ENCODE data around the gene FRRS1.

FRRS1 gene

DNA sequence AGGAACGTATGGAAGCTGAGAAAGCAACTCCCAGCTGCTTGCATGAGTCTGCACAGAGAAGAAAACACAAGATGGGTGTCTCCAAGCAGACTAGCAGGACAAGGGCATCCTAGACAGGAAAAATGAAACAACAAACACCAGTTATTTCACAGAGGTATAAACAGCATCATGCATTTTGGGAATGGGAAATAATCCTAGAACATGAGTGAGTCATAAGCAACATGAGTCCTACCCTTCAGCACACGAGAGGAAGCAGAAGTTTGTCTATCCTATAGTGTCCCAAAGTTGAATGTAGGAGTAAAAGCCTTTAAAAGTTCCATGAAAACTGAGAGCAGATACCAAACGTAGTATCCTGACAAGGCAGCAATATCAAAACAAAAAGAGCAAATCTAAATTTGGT, 11.3 kb upstream of the FRRS1 start:
- Histone ChIP-seq H3K4me3 (ENCODE audit: insufficient read depth, low read length, poor library complexity, severe bottlenecking) (no peak overlapping the region), H3K27ac (ENCODE audit: low read depth, low read length) (no peak overlapping the region), H2AFZ (ENCODE audit: low read depth, low read length, severe bottlenecking) (no peak overlapping the region), H3K79me2 (ENCODE audit: insufficient read depth, low read length) (no peaks in the 10 kb centered on the region), H4K20me1 (ENCODE audit: low read depth, low read length) (no peaks in the 10 kb centered on the region), H3F3A (ENCODE audit: insufficient read depth) (no peaks in the 10 kb centered on the region), H3K4me2 (ENCODE audit: low read depth, low read length, poor library complexity, severe bottlenecking) (no peak overlapping the region), H3K36me3 (ENCODE audit: low read length) (no peaks in the 10 kb centered on the region), H3K9me3 (ENCODE audit: insufficient read depth, low read length) (no peaks in the 10 kb centered on the region), H3K9me2 (replicated peaks; ENCODE audit: insufficient read depth, low read length) (no peaks in the 10 kb centered on the region), H3K9ac (ENCODE audit: low read length) (no peak overlapping the region), H3K27me3 (ENCODE audit: low read length) (no peaks in the 10 kb centered on the region)
- TF ChIP-seq EZH2phosphoT487 (conservative IDR thresholded peaks at IDR 0.05; ENCODE audit: low read length): no peak
- TF ChIP-seq, protein P1, sequence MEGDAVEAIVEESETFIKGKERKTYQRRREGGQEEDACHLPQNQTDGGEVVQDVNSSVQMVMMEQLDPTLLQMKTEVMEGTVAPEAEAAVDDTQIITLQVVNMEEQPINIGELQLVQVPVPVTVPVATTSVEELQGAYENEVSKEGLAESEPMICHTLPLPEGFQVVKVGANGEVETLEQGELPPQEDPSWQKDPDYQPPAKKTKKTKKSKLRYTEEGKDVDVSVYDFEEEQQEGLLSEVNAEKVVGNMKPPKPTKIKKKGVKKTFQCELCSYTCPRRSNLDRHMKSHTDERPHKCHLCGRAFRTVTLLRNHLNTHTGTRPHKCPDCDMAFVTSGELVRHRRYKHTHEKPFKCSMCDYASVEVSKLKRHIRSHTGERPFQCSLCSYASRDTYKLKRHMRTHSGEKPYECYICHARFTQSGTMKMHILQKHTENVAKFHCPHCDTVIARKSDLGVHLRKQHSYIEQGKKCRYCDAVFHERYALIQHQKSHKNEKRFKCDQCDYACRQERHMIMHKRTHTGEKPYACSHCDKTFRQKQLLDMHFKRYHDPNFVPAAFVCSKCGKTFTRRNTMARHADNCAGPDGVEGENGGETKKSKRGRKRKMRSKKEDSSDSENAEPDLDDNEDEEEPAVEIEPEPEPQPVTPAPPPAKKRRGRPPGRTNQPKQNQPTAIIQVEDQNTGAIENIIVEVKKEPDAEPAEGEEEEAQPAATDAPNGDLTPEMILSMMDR (IDR thresholded peaks at IDR 0.05; ENCODE audit: insufficient read depth, low read length, poor library complexity, severe bottlenecking): no peak

DNA sequence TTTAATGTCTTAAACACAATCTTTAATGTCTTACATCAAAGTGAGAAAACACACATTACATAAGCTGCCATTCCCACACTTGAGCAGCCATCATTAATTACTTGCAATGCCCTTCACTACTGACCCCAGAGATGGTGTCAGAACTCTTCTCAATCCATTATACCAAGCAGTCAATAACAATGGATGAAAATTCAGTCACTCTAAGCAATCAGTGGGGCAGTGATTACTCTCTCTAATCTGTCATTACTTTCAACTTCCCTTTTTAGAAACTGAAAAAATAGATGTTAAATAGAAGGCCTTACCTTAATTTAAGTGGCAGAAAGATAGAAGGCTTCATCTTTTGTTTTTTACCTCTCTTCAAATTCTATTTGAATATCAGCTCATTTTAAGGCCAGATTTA, 9.7 kb upstream of the FRRS1 start:
- H3K27me3 ChIP-seq (ENCODE audit: low read length): no peaks in the 10 kb centered on the region
- no peaks in the 10 kb centered on the region for H4K20me1 ChIP-seq (ENCODE audit: low read depth, low read length)
- H3K27ac ChIP-seq (ENCODE audit: low read depth, low read length): no peak overlapping the region
- no peaks in the 10 kb centered on the region for H3F3A ChIP-seq (ENCODE audit: insufficient read depth)
- H3K79me2 ChIP-seq (ENCODE audit: insufficient read depth, low read length): no peaks in the 10 kb centered on the region
- H3K9me2 ChIP-seq (replicated peaks; ENCODE audit: insufficient read depth, low read length): no peaks in the 10 kb centered on the region
- H2AFZ ChIP-seq (ENCODE audit: low read depth, low read length, severe bottlenecking): no peak overlapping the region
- H3K4me3 ChIP-seq (ENCODE audit: insufficient read depth, low read length, poor library complexity, severe bottlenecking): no peak overlapping the region
- H3K36me3 ChIP-seq (ENCODE audit: low read length): no peaks in the 10 kb centered on the region
- no peaks in the 10 kb centered on the region for H3K9me3 ChIP-seq (ENCODE audit: insufficient read depth, low read length)
- H3K9ac ChIP-seq (ENCODE audit: low read length): no peak overlapping the region
- no peak overlapping the region for H3K4me2 ChIP-seq (ENCODE audit: low read depth, low read length, poor library complexity, severe bottlenecking)
- TF ChIP-seq, protein P1 (IDR thresholded peaks at IDR 0.05; ENCODE audit: insufficient read depth, low read length, poor library complexity, severe bottlenecking): no peak
- TF ChIP-seq EZH2phosphoT487 (conservative IDR thresholded peaks at IDR 0.05; ENCODE audit: low read length): no peak

- Histone ChIP-seq H3K36me3 (ENCODE audit: low read length) (no peaks in the 10 kb centered on the region), H4K20me1 (ENCODE audit: low read depth, low read length) (no peaks in the 10 kb centered on the region), H3K79me2 (ENCODE audit: insufficient read depth, low read length) (no peaks in the 10 kb centered on the region), H3K9me2 (replicated peaks; ENCODE audit: insufficient read depth, low read length) (no peaks in the 10 kb centered on the region), H2AFZ (ENCODE audit: low read depth, low read length, severe bottlenecking) (no peak overlapping the region), H3F3A (ENCODE audit: insufficient read depth) (no peaks in the 10 kb centered on the region), H3K27me3 (ENCODE audit: low read length) (no peaks in the 10 kb centered on the region), H3K4me2 (ENCODE audit: low read depth, low read length, poor library complexity, severe bottlenecking) (no peak overlapping the region), H3K4me3 (ENCODE audit: insufficient read depth, low read length, poor library complexity, severe bottlenecking) (no peak overlapping the region), H3K9me3 (ENCODE audit: insufficient read depth, low read length) (no peaks in the 10 kb centered on the region), H3K27ac (ENCODE audit: low read depth, low read length) (no peak overlapping the region), H3K9ac (ENCODE audit: low read length) (no peak overlapping the region)
- TF ChIP-seq, protein P1 (IDR thresholded peaks at IDR 0.05; ENCODE audit: insufficient read depth, low read length, poor library complexity, severe bottlenecking): no peak
- TF ChIP-seq EZH2phosphoT487 (conservative IDR thresholded peaks at IDR 0.05; ENCODE audit: low read length): no peak
These were observed 6.4 kb upstream of the FRRS1 start for GRCh38 chr1:99772809-99773208.
